Measurements from ENCODE around the gene STARD4.

DNA sequence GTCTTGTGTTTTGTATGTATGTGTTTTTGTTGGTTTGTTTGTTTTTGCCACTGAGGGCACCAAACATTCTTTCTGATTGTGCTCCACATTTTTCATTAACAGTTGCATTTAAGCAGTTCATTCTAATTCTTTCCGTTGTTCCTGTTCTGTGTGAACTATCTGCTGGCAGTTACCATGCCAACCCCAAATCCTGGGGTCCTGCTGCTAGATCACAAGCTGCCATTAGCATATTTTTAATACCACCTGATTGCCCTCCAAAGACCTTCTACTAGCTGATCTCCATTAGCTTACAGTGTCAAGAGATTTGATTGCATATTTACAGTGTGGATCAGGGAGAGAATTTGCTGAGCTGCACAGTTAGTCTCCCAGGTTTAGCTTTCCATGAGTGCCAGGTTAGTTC is 40.6 kb upstream of the STARD4 start:
- TF ChIP-seq, protein P1, sequence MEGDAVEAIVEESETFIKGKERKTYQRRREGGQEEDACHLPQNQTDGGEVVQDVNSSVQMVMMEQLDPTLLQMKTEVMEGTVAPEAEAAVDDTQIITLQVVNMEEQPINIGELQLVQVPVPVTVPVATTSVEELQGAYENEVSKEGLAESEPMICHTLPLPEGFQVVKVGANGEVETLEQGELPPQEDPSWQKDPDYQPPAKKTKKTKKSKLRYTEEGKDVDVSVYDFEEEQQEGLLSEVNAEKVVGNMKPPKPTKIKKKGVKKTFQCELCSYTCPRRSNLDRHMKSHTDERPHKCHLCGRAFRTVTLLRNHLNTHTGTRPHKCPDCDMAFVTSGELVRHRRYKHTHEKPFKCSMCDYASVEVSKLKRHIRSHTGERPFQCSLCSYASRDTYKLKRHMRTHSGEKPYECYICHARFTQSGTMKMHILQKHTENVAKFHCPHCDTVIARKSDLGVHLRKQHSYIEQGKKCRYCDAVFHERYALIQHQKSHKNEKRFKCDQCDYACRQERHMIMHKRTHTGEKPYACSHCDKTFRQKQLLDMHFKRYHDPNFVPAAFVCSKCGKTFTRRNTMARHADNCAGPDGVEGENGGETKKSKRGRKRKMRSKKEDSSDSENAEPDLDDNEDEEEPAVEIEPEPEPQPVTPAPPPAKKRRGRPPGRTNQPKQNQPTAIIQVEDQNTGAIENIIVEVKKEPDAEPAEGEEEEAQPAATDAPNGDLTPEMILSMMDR (IDR thresholded peaks at IDR 0.05): no peak
- no peak for TF ChIP-seq ZFX (IDR thresholded peaks at IDR 0.05; ENCODE audit: borderline replicate concordance)

Data from 22Rv1 (cell line).